MM.1S (cell line): ENCODE data around the gene ARMC10.

Source experiments
- DNase-seq: peaks from one replicate; pipeline ENCODE4 v3.0.0-alpha.2; 2015
- H2AFZ ChIP-seq: fragments of 300-600 bp; sonication (generic); 2 replicates; pipeline ENCODE4 v1.6.0; 2016; ENCODE audit warnings: antibody characterized with exemption, low read length
- H3F3A ChIP-seq: fragments of 300-600 bp; sonication (generic); 2 replicates; pipeline ENCODE4 v1.6.1; 2016; ENCODE audit warnings: mild to moderate bottlenecking, antibody characterized with exemption, low read length, moderate library complexity, mixed read lengths; ENCODE audit not compliant: insufficient read depth
- H3K27ac ChIP-seq: fragments of 300-600 bp; sonication (generic); 2 replicates; pipeline ENCODE4 v1.5.1; 2016; ENCODE audit warnings: mild to moderate bottlenecking, low read length
- H3K27me3 ChIP-seq: fragments of 300-600 bp; sonication (generic); replicated peaks from 2 replicates; pipeline ENCODE4 v1.6.0; 2016; ENCODE audit warnings: low read length; ENCODE audit not compliant: insufficient read depth
- H3K36me3 ChIP-seq: fragments of 300-600 bp; sonication (generic); replicated peaks from 2 replicates; pipeline ENCODE4 v1.6.1; 2016; ENCODE audit warnings: mild to moderate bottlenecking, low read length, mixed read lengths; ENCODE audit not compliant: insufficient read depth
- H3K4me1 ChIP-seq: fragments of 300-600 bp; sonication (generic); 2 replicates; pipeline ENCODE4 v1.6.1; 2016; ENCODE audit warnings: low read length, mixed read lengths
- H3K4me2 ChIP-seq: fragments of 300-600 bp; sonication (generic); 2 replicates; pipeline ENCODE4 v1.6.0; 2016; ENCODE audit warnings: low read depth, low read length
- H3K4me3 ChIP-seq: fragments of 300-600 bp; sonication (generic); 2 replicates; pipeline ENCODE4 v1.5.1; 2016; ENCODE audit warnings: low read length, mixed read lengths
- H3K79me2 ChIP-seq: fragments of 300-600 bp; sonication (generic); 2 replicates; pipeline ENCODE4 v1.6.1; 2016; ENCODE audit warnings: mixed run types, low read length, mixed read lengths
- H3K9ac ChIP-seq: fragments of 300-600 bp; sonication (generic); 2 replicates; pipeline ENCODE4 v1.6.1; 2016; ENCODE audit warnings: low read length, mixed read lengths
- H3K9me2 ChIP-seq: fragments of 300-600 bp; sonication (generic); replicated peaks from 2 replicates; pipeline ENCODE4 v1.6.1; 2016; ENCODE audit warnings: mild to moderate bottlenecking, low read length, mixed read lengths; ENCODE audit not compliant: insufficient read depth
- H3K9me3 ChIP-seq: fragments of 300-600 bp; sonication (generic); replicated peaks from 2 replicates; pipeline ENCODE4 v1.6.1; 2016; ENCODE audit warnings: mild to moderate bottlenecking, low read length, mixed read lengths; ENCODE audit not compliant: insufficient read depth
- H4K20me1 ChIP-seq: fragments of 300-600 bp; sonication (generic); 2 replicates; pipeline ENCODE4 v1.6.1; 2016; ENCODE audit warnings: mild to moderate bottlenecking, low read length, moderate library complexity, mixed read lengths; ENCODE audit not compliant: insufficient read depth
- CTCF ChIP-seq: fragments of 300-600 bp; sonication (generic); IDR thresholded peaks from 2 replicates; pipeline ENCODE4 v1.5.1; 2016; ENCODE audit warnings: antibody characterized with exemption, low read length, mixed read lengths
- EZH2 ChIP-seq: fragments of 300-600 bp; sonication (generic); optimal IDR thresholded peaks from 2 replicates; pipeline ENCODE3; 2017; ENCODE audit warnings: low read depth, mild to moderate bottlenecking, antibody characterized with exemption, low read length, mixed read lengths
- EZH2phosphoT487 ChIP-seq: fragments of 300-600 bp; sonication (generic); IDR thresholded peaks from 2 replicates; pipeline ENCODE4 v1.6.1; 2018; ENCODE audit warnings: antibody characterized with exemption, low read length

Gene ARMC10

GRCh38 chr7:103120362-103120761, 45.4 kb downstream of the ARMC10 start:
- DNase-seq = no peak
- H3K4me3 ChIP-seq = no peak overlapping the region
- no peaks in the 10 kb centered on the region for H3K79me2 ChIP-seq
- H3K9me2 ChIP-seq = no peaks in the 10 kb centered on the region
- H2AFZ ChIP-seq = no peak overlapping the region
- H3K9ac ChIP-seq = no peak overlapping the region
- no peaks in the 10 kb centered on the region for H3K36me3 ChIP-seq
- no peak overlapping the region for H3K4me2 ChIP-seq
- TF ChIP-seq EZH2 (no peak), EZH2phosphoT487 (no peak), CTCF (no peak)
- H3K27me3 ChIP-seq = no peaks in the 10 kb centered on the region
- H3K27ac ChIP-seq = no peak overlapping the region
- H3K9me3 ChIP-seq = no peaks in the 10 kb centered on the region
- H4K20me1 ChIP-seq = no peaks in the 10 kb centered on the region
- no peaks in the 10 kb centered on the region for H3F3A ChIP-seq
- H3K4me1 ChIP-seq = no peaks in the 10 kb centered on the region

- no peak overlapping the region for H3K4me3 ChIP-seq
- H3K79me2 ChIP-seq = no peaks in the 10 kb centered on the region
- no peaks in the 10 kb centered on the region for H3K27me3 ChIP-seq
- DNase-seq = no peak
- H3K36me3 ChIP-seq = no peaks in the 10 kb centered on the region
- no peak for TF ChIP-seq CTCF
- no peak for TF ChIP-seq EZH2
- TF ChIP-seq EZH2phosphoT487 = no peak
- no peaks in the 10 kb centered on the region for H4K20me1 ChIP-seq
- no peak overlapping the region for H3K4me2 ChIP-seq
- no peak overlapping the region for H3K9ac ChIP-seq
- H2AFZ ChIP-seq = no peak overlapping the region
- H3K9me3 ChIP-seq = no peaks in the 10 kb centered on the region
- no peak overlapping the region for H3K27ac ChIP-seq
- H3F3A ChIP-seq = no peaks in the 10 kb centered on the region
- no peaks in the 10 kb centered on the region for H3K9me2 ChIP-seq
- H3K4me1 ChIP-seq = no peaks in the 10 kb centered on the region
Measured at GRCh38 chr7:103121641-103122040, 46.7 kb downstream of the ARMC10 start.

GRCh38 chr7:103123529-103123928, 48.6 kb downstream of the ARMC10 start:
- H3K4me1 ChIP-seq = no peaks in the 10 kb centered on the region
- no peaks in the 10 kb centered on the region for H3K27me3 ChIP-seq
- no peaks in the 10 kb centered on the region for H3K9me2 ChIP-seq
- no peaks in the 10 kb centered on the region for H4K20me1 ChIP-seq
- no peak overlapping the region for H3K9ac ChIP-seq
- H3K36me3 ChIP-seq = no peaks in the 10 kb centered on the region
- no peak overlapping the region for H3K4me2 ChIP-seq
- no peaks in the 10 kb centered on the region for H3K79me2 ChIP-seq
- no peaks in the 10 kb centered on the region for H3F3A ChIP-seq
- no peak for DNase-seq
- TF ChIP-seq EZH2phosphoT487 (no peak), EZH2 (no peak), CTCF (no peak)
- no peaks in the 10 kb centered on the region for H3K9me3 ChIP-seq
- H2AFZ ChIP-seq = no peak overlapping the region
- no peak overlapping the region for H3K27ac ChIP-seq
- no peak overlapping the region for H3K4me3 ChIP-seq
